Stimulated activated CD8-positive, alpha-beta memory T cell treated with anti-CD3 and anti-CD28 coated beads, Interleukin-4, amount 100 ng/mL, for 4 hours (primary cell): ENCODE measurements around the gene ALKBH5.
"Not testable (repeated sequence)": the region's sequence is repeated elsewhere in the genome, so short reads cannot be mapped to it uniquely, and the experiment has no call there.

Experiments
- DNase-seq, 2 donors: peaks; one replicate each; pipeline ENCODE4 v3.0.0-alpha.2; 2020; ENCODE audit warnings: low read depth in 2 of 2, low spot score in 1 of 2

The ALKBH5 gene

GRCh38 chr17:18216906-18217305 is 33.3 kb downstream of the ALKBH5 start:
- not testable (repeated sequence) for DNase-seq

DNA sequence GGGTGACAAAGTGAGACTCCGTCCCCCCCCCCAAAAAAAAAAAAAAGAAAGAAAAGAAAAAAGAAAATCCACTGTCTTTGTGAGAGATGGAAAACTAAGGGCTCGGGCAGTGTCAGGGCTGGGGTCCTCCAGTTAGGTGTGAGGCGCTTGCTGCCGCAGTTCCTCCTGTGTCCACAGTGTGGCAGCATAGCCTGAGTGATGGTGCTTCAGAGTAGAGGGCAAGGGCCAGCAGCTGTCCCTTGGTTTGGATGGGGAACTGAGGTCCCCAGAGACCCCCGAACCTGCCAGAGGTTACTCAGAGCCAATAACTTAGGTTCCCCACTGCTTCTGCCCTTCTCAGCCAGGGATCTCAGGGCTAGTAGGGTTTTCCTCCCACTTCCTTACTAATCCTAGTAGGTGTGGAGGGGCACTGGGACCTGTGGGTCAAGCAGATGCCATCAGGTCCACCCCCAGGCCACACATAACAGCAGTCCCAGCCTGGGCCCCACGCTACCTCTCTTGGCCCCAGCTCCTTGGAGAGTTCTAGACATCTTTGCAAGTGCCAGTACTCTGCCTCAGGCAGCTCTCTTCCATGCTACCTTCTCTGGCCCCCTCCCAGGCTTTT is 33.9 kb downstream of the ALKBH5 start:
- DNase-seq, result peak; percentile 38 to 45

DNA sequence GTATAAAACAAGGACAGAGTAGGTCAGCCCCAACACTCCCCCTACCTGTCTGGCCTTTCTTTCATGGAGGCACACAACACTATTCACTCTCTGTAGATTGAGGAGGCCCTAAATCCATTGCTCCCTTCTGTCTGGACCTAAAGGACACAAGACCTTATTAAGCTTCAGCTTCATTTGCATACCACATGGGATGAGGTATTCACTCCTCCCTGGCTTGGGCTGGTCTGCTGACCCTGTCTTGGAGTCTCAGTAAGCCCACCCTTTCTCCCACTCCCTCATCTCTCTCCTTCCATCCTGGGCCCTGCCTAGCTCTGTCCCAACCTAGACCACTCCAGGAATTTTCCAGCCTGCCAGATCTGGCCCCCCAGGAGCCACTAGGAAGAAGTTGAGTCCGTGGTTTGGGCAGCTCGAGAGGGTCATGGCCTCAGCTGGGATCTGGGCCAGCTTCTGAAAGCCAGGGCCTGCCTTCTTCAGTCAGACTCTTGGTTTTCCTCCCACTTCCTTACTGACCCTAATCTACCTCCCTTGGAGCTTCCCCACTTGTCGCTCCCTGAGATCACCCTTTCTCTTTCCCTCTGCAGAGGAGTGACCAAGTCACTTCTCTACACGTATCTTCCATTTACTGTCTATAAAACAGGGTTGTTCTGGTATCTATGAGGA is 35.3 kb downstream of the ALKBH5 start:
- DNase-seq, result no peak

DNA sequence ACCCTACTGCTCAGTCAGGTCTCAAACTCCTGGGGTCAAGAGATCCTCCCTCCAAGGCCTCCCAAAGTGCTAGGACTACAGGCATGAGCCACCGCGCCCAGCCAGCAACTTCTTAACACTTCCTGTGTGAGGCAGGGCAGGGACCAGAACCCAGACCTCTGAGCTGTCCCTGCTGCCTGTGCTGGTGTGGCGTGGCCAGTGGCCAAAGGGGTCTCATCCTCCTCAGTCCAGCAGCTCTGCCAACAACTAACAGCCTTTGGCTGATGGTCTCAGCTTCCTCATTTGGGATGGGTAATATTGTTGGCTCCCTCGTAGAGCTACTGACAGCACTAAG is 40.4 kb downstream of the ALKBH5 start:
- DNase-seq, result no peak

DNA sequence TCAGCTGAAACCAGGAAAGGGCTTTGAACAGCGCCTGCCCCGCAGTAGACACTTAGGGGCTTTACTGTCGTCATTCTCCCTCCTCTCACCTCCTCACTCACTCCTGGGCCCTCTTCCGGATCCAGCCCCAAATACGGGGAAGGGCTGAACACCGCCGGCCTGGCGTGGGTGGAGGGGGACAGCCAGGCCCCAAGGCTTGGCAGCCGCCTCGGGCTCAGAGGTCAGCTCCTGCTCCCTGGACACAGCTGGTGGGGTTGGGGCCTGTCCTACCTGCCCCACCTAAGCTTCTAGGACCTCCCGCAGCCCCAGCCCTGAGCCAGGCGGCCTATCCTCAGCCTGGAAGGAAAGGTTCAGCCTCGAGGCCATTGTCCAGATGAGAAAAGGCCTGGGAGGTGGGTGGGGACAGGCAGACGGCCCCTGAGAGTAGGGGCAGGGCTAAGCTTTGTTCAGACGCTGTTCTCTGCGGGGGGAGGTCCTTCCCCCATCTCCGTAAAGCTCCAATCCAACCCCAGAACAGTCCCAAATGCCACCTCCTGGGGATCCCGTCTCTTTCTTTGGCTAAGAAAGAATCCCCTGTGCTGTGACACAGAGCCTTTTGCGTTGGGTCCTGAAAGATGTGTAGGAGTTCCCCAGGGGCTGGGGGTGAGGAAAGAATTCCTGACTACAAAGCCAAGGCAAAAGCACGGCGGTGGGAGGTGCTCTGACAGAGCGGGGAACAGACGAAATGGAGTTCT is 40.9 kb downstream of the ALKBH5 start:
- no peak for DNase-seq

GRCh38 chr17:18225121-18225641 is 41.6 kb downstream of the ALKBH5 start, which contains the start of gene LLGL1:
Gene LLGL1 (plus strand): TSS chr17:18225635. CDS start chr17:18225683, 48 bp downstream.
- peak; percentile 89 for DNase-seq

DNA sequence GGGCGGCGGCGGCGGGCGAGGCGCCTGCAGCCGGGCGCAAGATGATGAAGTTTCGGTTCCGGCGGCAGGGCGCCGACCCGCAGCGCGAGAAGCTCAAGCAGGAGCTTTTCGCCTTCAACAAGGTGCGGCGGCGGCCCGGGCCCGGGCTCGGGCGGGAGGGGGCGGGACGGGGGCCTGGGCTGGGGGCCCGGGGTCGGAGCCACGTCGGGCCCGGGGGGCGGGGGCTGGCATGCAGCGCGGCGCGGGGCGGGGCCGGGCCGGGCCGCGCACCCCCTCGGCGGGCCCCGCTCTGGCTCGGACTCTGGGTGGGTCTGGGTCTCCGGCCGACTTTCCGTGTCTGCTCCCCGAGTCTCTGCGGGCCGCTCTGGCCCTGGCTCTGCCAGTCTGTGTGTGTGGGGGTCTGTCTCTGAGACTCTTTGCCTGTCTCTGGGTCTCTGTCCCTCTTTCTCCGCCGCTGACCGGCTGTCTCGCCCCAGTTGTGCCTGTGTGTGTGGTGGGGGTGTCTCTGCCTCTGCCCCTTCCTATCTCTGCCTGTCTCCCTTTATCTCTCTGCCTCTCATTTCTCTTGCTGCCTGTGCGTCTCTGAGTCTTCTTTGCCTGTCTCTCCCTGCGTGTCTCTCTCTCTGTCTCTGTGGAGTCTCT is 42.1 kb downstream of the ALKBH5 start:
- DNase-seq, result no peak

GRCh38 chr17:18226284-18226945 is 42.8 kb downstream of the ALKBH5 start:
- no peak for DNase-seq

- DNase-seq, result no peak
Observed at GRCh38 chr17:18227635-18228034, 44.0 kb downstream of the ALKBH5 start.

DNA sequence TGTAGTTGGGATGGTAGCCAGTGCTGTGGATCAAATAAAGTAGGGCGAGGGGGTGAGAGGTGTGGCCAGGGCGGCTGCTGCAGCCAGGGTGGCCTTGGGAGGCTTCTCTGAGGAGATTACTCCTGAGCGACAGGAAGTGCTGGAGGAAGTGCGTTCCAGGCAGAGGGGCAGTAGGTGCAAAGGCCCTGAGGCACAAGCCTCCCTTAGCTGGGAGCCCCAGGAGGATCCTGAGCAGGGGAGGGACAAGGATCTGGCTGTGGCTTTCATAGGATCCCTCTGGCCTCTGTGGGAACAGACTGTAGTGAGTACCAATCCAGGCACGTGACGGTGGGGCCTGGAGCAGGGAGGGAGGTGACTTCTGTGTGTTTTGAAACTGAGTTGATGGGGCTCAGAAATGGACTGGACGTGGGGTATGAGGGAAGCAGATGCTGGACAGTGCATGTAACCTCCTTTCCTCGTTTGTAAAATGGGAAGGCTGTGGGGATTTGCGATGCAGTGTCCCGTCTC is 44.6 kb downstream of the ALKBH5 start:
- no peak for DNase-seq

DNA sequence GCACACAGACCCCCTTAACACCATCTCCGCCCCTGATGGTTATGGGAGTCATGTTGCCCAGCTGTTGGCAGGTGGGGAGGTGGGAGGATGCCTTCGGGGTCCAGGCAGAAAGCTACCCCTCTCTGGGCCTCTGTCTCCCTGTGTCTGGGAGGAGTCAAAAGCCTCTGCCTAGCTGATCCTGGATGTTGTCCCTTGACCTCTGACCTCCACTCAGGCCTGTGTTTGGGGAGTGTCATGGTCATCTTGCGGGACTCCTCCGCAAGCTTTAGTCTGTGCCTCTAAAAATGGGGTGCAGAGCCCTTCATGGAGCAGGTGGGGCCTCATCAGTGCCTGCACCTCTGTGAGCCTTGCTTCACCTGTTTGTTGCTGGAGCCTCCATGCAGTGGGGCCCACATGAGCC is 45.6 kb downstream of the ALKBH5 start:
- no peak for DNase-seq

DNA sequence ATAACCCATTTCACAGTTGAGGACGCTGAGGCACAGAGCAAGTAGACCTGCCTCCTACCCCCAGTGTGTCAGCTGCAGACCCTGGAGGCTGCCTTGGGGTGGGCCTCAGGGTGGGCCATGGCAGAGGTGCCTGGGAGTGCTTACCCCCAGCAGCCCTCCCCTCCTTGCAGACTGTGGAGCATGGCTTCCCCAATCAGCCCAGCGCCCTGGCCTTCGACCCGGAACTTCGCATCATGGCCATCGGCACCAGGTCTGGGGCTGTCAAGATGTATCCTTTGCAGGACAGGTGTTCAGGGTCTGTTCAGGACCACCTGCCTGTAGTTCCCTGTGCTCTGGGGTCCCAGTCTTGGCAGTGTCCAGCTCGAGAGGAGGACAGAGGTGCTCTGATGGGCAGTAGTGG is 46.1 kb downstream of the ALKBH5 start:
- no peak for DNase-seq

GRCh38 chr17:18230288-18231141 is 46.9 kb downstream of the ALKBH5 start:
- DNase-seq, result no peak

- DNase-seq, result no peak
Observed at GRCh38 chr17:18231164-18231563, 47.5 kb downstream of the ALKBH5 start.

GRCh38 chr17:18233803-18234518 is 50.3 kb downstream of the ALKBH5 start:
- DNase-seq, result no peak

DNA sequence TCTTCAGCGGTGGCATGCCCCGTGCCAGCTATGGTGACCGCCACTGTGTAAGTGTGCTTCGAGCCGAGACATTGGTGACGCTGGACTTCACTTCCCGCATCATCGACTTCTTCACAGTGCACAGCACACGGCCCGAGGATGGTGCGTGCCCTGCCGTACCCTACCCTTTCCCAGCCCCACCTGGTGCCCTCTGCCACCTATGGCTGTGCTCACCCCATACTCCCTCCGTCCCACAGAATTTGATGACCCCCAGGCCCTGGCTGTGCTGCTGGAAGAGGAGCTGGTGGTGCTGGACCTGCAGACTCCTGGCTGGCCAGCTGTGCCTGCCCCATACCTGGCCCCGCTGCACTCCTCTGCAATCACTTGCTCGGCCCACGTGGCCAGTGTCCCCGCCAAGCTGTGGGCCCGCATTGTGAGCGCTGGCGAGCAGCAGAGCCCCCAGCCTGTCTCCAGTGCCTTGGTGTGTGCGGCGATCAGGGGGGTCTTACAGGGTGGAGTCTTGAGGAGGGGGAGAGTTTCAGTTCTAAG is 51.3 kb downstream of the ALKBH5 start:
- DNase-seq, result no peak

DNA sequence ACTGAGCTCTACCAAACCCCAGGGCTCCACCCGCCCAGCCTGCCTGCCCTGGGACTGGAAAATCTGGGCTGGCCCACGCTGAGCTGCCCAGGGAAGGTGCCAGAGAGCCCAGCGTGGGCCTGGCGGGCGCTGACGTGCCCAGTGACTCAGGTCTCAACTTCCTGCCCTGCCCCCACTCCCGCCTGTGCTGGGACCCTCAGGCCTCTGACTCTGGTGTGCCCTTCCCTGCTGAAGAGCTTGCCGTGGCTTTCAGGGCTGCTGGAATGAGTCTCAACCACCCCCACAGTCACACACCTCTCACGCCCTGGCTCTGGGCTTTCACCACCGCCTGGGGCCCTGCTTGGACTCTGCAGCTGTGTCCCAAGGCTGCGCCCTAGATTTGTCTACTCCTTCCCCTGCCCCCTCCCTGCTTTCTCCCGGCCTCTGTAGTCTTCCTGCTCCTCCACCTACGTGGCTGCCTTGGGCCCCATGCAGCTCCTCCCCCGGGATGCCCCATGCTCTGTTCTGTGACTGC is 52.2 kb downstream of the ALKBH5 start:
- no peak for DNase-seq

DNA sequence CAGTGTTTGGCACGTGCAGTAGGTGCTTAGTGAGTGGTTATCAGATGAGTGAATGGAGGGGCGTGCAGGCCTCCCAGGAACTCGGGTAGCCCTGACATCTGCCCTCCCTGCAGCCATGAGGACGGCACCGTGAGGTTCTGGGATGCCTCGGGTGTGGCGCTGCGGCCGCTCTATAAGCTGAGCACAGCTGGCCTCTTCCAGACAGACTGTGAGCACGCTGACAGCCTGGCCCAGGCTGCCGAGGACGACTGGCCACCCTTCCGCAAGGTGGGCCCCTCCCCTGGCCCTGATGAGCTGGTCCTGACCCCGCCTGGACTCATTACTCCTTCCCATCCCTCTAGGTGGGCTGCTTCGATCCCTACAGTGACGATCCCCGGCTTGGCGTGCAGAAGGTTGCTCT is 52.9 kb downstream of the ALKBH5 start:
- DNase-seq, result no peak

GRCh38 chr17:18237461-18237860 is 53.8 kb downstream of the ALKBH5 start:
- DNase-seq, result no peak
